Neural crest cell (in vitro differentiated cells): ENCODE results near the gene SMOC2. TPM values are rescaled to one million over a fixed set of nuclear protein-coding genes. Genes with fewer than 3 reads are reported as not detected.

Experiments used
- DNase-seq: peaks from one replicate; pipeline ENCODE4 v3.0.0; 2021; ENCODE audit warnings: low read depth, mixed read lengths, low spot score
- H3K27ac Mint-ChIP-seq: one replicate; pipeline ENCODE4 v1.8.0; 2021; ENCODE audit warnings: mild to moderate bottlenecking, mixed read lengths; ENCODE audit not compliant: unreplicated experiment
- H3K27me3 Mint-ChIP-seq: 2 replicates; pipeline ENCODE4 v1.8.0; 2021; ENCODE audit warnings: low read depth, mild to moderate bottlenecking, mixed read lengths
- H3K36me3 Mint-ChIP-seq: 2 replicates; pipeline ENCODE4 v1.8.0; 2021; ENCODE audit warnings: low read depth, mild to moderate bottlenecking, mixed read lengths
- H3K4me1 Mint-ChIP-seq: 2 replicates; pipeline ENCODE4 v1.8.0; 2021; ENCODE audit warnings: mixed read lengths
- H3K4me3 Mint-ChIP-seq: one replicate; pipeline ENCODE4 v1.8.0; 2021; ENCODE audit warnings: mild to moderate bottlenecking, mixed read lengths
- H3K9me3 Mint-ChIP-seq: 2 replicates; pipeline ENCODE4 v1.8.0; 2021; ENCODE audit warnings: mixed read lengths
- CTCF ChIP-seq: fragments of 200-600 bp; sonication (generic); conservative IDR thresholded peaks from 2 replicates; pipeline ENCODE4 v1.5.0; 2021; ENCODE audit warnings: antibody characterized with exemption, mild to moderate bottlenecking
- total RNA-seq: library from RNA; stranded (reverse); gene quantifications from 2 replicates; pipeline ENCODE4 v1.2.1, GENCODE V29; 2021

Gene SMOC2
- total RNA-seq, 1 donor from 2014 or later = 0.23 TPM

DNA sequence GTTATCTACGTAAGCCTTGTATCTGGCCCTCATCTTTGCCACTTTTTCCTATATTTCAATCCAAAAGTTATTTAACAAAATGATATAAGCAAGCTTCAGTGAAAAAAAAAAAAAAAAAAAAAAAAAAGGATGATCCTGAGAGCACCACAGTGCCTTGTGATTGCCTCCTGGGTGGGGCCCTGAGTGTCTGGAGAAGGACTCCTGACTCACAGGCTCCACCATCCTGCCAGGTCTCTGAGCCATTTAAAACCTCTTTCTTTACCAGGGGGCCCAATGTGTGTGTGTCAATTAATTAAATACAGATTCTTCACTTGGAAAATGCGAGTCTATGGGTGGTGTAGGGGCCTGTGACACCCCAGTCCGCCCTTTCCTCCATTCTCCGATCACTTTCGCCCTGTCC is 105.2 kb downstream of the SMOC2 start:
- H3K4me3 Mint-ChIP-seq = no peak overlapping the region
- DNase-seq = no peak
- H3K27me3 Mint-ChIP-seq = no peaks in the 10 kb centered on the region
- H3K36me3 Mint-ChIP-seq = no peaks in the 10 kb centered on the region
- H3K27ac Mint-ChIP-seq = no peak overlapping the region
- TF ChIP-seq CTCF = no peak
- H3K4me1 Mint-ChIP-seq = peaks cover 5% of the 10 kb centered on the region
- H3K9me3 Mint-ChIP-seq = no peaks in the 10 kb centered on the region

GRCh38 chr6:168546730-168547129 is 105.7 kb downstream of the SMOC2 start:
- H3K9me3 Mint-ChIP-seq = no peaks in the 10 kb centered on the region
- no peak overlapping the region for H3K4me3 Mint-ChIP-seq
- H3K27me3 Mint-ChIP-seq = no peaks in the 10 kb centered on the region
- DNase-seq = no peak
- no peaks in the 10 kb centered on the region for H3K36me3 Mint-ChIP-seq
- no peaks in the 10 kb centered on the region for H3K4me1 Mint-ChIP-seq
- no peak overlapping the region for H3K27ac Mint-ChIP-seq
- no peak for TF ChIP-seq CTCF

- Mint-ChIP-seq H3K27me3 (no peaks in the 10 kb centered on the region), H3K4me1 (no peaks in the 10 kb centered on the region), H3K9me3 (no peaks in the 10 kb centered on the region), H3K4me3 (no peak overlapping the region), H3K36me3 (no peaks in the 10 kb centered on the region), H3K27ac (no peak overlapping the region)
- no peak for DNase-seq
- no peak for TF ChIP-seq CTCF
These were observed 109.3 kb downstream of the SMOC2 start for GRCh38 chr6:168550326-168550725.

- Mint-ChIP-seq H3K27me3 (no peaks in the 10 kb centered on the region), H3K27ac (no peak overlapping the region), H3K4me1 (no peaks in the 10 kb centered on the region), H3K4me3 (no peak overlapping the region), H3K9me3 (no peaks in the 10 kb centered on the region), H3K36me3 (no peaks in the 10 kb centered on the region)
- no peak for DNase-seq
- no peak for TF ChIP-seq CTCF
These were observed 113.5 kb downstream of the SMOC2 start for GRCh38 chr6:168554472-168554871.

- no peak for DNase-seq
- H3K27me3 Mint-ChIP-seq = no peaks in the 10 kb centered on the region
- H3K27ac Mint-ChIP-seq = no peak overlapping the region
These were observed 114.1 kb downstream of the SMOC2 start for GRCh38 chr6:168554898-168555617.

More at GRCh38 chr6:168554898-168555617, 114.1 kb downstream of the SMOC2 start:
- H3K36me3 Mint-ChIP-seq = no peaks in the 10 kb centered on the region
- H3K9me3 Mint-ChIP-seq = no peaks in the 10 kb centered on the region
- no peak overlapping the region for H3K4me3 Mint-ChIP-seq
- TF ChIP-seq CTCF = no peak
- no peaks in the 10 kb centered on the region for H3K4me1 Mint-ChIP-seq
